ACC112 (cell line): ENCODE data around the gene OR12D3.
"Not testable (repeated sequence)": the region's sequence is repeated elsewhere in the genome, so short reads cannot be mapped to it uniquely, and the experiment has no call there.

Experiments used
- H2AFZ ChIP-seq: fragments of 200-600 bp; sonication (generic); one replicate; pipeline ENCODE4 v1.6.0; 2017; ENCODE audit warnings: antibody characterized with exemption, low read length; ENCODE audit not compliant: unreplicated experiment
- H3K27ac ChIP-seq: fragments of 200-600 bp; sonication (generic); 2 replicates; pipeline ENCODE4 v1.5.1; 2014; ENCODE audit warnings: low read depth, mild to moderate bottlenecking, antibody characterized with exemption, low read length, moderate library complexity
- H3K27me3 ChIP-seq: fragments of 200-600 bp; sonication (generic); 2 replicates; pipeline ENCODE4 v1.6.1; 2014; ENCODE audit warnings: mild to moderate bottlenecking, antibody characterized with exemption, low read length, moderate library complexity, mixed read lengths; ENCODE audit not compliant: insufficient read depth
- H3K36me3 ChIP-seq: fragments of 200-600 bp; sonication (generic); 2 replicates; pipeline ENCODE4 v1.6.1; 2016; ENCODE audit warnings: mild to moderate bottlenecking, antibody characterized with exemption, low read length, moderate library complexity, mixed read lengths; ENCODE audit not compliant: insufficient read depth
- H3K4me1 ChIP-seq: fragments of 200-600 bp; sonication (generic); one replicate; pipeline ENCODE4 v1.6.1; 2016; ENCODE audit warnings: low read length, mixed read lengths; ENCODE audit not compliant: insufficient read depth, unreplicated experiment, control insufficient read depth
- H3K4me3 ChIP-seq: fragments of 200-600 bp; sonication (generic); 2 replicates; pipeline ENCODE4 v1.5.1; 2014; ENCODE audit warnings: mild to moderate bottlenecking, low read depth, low read length
- H3K79me2 ChIP-seq: fragments of 200-600 bp; sonication (generic); one replicate; pipeline ENCODE4 v1.6.0; 2016; ENCODE audit warnings: low read length; ENCODE audit not compliant: control insufficient read depth, unreplicated experiment, insufficient read depth

The OR12D3 gene

DNA sequence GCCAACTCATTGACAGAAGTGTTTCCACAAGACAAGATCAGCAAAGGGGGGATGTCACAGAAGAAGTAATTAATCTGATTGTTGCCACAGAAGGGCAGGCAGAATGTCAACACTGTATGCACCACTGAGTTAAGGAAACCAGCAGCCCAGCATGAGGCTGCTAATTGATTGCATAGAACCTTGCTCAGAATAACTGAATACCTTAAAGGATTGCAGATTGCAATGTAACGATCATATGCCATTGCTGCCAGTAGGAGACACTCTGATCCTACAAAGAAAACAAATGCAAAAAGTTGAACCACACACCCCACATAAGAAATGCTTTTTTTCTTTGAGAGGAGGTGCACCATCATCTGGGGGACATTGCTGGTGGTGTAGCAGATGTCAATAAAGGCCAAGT lies 19.5 kb downstream of the OR12D3 start:
- Histone ChIP-seq H3K27ac (no peak overlapping the region), H3K27me3 (no peaks in the 10 kb centered on the region), H3K4me1 (no peaks in the 10 kb centered on the region), H3K79me2 (no peaks in the 10 kb centered on the region), H3K36me3 (no peaks in the 10 kb centered on the region), H2AFZ (no peak overlapping the region), H3K4me3 (no peak overlapping the region)

DNA sequence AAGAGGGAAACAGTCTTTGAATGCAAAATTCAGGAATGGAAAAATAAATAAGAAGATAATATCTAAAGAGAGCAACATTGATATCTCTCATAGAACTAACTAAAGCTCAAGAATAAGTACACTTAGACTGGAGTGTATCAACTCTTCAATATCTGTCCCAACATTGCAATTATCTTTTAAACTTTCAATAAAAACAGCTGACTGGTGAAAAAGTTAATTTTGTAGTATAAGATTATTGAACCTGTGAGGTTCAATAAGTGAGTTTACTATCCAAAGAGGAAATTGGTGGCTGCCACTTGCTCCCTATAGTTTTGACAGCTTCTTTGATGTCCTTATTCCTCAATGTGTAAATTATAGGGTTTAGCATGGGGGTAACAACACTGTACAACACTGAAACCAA lies 20.1 kb downstream of the OR12D3 start:
- H3K27me3 ChIP-seq, result no peaks in the 10 kb centered on the region
- H3K4me3 ChIP-seq, result no peak overlapping the region
- H2AFZ ChIP-seq, result no peak overlapping the region
- H3K4me1 ChIP-seq, result no peaks in the 10 kb centered on the region
- H3K36me3 ChIP-seq, result no peaks in the 10 kb centered on the region
- no peak overlapping the region for H3K27ac ChIP-seq
- no peaks in the 10 kb centered on the region for H3K79me2 ChIP-seq

DNA sequence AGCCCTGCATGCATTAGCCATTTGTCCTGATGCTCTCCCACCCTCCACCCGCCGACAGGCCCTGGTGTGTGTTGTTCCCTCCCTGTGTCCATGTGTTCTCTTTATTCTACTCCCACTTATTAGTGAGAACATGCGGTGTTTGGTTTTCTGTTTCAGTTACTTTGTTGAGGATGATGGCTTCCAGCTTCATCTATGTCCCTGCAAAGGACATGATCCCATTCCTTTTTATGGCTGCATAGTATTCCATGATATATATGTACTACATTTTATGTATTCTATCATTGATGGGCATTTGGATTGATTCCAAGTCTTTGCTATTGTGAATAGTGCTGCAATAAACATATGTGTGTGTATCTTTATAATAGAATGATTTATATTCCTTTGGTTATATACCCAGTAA lies 25.7 kb downstream of the OR12D3 start:
- H3K4me1 ChIP-seq, H3K79me2 ChIP-seq, H2AFZ ChIP-seq, H3K27me3 ChIP-seq, H3K27ac ChIP-seq, H3K36me3 ChIP-seq, H3K4me3 ChIP-seq: not testable (repeated sequence)

DNA sequence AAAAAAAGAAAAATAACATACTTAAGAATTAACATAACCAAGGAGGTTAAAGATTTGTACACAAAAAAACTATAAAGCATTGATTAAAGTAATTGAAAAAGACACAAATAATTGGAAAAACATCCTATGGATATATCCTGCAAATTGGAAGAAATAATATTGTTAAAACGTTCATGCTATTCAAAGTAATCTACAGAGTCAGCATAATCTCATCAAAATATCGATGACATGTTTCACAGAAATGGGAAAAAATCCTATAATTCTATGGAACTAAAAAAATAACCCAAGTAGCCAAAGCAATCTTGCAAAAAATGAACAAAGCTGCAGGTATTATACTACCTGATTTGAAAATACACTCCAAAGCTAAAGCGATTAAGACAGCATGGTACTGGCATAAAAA lies 29.7 kb downstream of the OR12D3 start:
- Histone ChIP-seq H3K79me2 (no peaks in the 10 kb centered on the region), H2AFZ (no peak overlapping the region), H3K4me3 (no peak overlapping the region), H3K27me3 (no peaks in the 10 kb centered on the region), H3K4me1 (no peaks in the 10 kb centered on the region), H3K36me3 (no peaks in the 10 kb centered on the region), H3K27ac (no peak overlapping the region)

DNA sequence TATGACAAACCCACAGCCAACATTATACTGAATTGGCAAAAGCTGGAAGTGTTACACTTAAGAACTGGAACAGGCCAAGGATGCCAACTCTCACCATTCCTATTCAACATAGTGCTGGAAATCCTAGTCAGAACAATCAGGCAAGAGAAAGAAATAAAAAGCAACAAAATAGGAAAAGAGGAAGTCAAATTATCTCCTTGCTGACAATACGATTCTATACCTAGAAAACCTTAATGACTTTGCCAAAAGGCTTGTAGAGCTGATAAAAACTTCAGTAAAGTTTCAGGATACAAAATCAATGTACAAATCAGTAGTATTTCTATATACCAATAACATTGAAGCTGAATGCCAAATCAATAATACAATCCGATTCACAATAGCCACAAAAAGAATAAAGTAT lies 38.8 kb downstream of the OR12D3 start:
- Histone ChIP-seq H2AFZ (no peak overlapping the region), H3K36me3 (no peaks in the 10 kb centered on the region), H3K79me2 (no peaks in the 10 kb centered on the region), H3K27ac (no peak overlapping the region), H3K27me3 (no peaks in the 10 kb centered on the region), H3K4me3 (no peak overlapping the region), H3K4me1 (no peaks in the 10 kb centered on the region)

DNA sequence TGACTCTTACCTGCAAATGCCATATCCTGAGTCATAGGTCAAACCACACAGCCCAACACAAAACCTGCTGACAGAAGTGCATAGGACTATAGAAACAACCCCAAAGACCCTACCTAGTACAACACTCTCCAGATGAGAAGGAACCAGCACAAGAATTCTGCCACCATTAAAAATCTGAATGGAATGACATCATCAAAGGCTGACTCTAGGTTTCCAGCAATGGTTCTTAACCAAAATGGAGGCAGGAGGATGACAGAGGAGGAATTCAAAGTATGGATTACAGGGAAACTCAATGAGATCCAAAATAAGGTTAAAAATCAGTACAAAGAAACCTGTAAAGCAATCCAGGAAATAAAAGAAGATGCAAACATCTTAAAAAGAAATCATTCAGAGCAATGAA lies 42.4 kb downstream of the OR12D3 start:
- Histone ChIP-seq H3K79me2 (no peaks in the 10 kb centered on the region), H2AFZ (no peak overlapping the region), H3K27me3 (no peaks in the 10 kb centered on the region), H3K27ac (no peak overlapping the region), H3K4me3 (no peak overlapping the region), H3K4me1 (no peaks in the 10 kb centered on the region), H3K36me3 (no peaks in the 10 kb centered on the region)

DNA sequence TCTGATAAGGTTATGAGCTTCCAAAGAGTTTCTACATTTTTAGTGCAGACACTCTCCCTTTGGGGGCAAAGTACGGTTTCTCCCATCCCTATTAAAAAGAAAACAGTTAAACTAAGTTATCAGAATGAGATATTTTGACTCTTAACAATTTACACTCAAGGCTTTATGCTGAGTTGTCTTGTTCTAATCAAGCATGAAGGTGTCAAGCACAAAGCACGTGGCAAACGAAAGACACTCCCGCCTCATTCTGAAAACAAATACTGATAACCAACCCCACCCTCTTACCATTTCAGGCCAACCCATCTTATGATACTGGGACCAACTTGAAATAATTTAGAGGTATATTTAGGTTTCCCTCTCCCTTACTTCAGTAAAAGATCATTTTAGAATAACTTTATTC lies 49.3 kb downstream of the OR12D3 start:
- Histone ChIP-seq H2AFZ (no peak overlapping the region), H3K27me3 (no peaks in the 10 kb centered on the region), H3K36me3 (no peaks in the 10 kb centered on the region), H3K27ac (no peak overlapping the region), H3K79me2 (no peaks in the 10 kb centered on the region), H3K4me1 (no peaks in the 10 kb centered on the region), H3K4me3 (no peak overlapping the region)
